IPS-18c (cell line): ENCODE results near the gene SLC6A18.
"Not testable (repeated sequence)": the region's sequence is repeated elsewhere in the genome, so short reads cannot be mapped to it uniquely, and the experiment has no call there.

Experiments
- H3K4me3 ChIP-seq: 2 replicates; pipeline ENCODE4 v1.7.0; 2013; ENCODE audit warnings: low read depth, mild to moderate bottlenecking, low read length, moderate library complexity; ENCODE audit not compliant: insufficient read depth
- H3K9me3 ChIP-seq: one replicate; pipeline ENCODE4 v1.6.1; 2013; ENCODE audit warnings: mild to moderate bottlenecking, low read length, moderate library complexity; ENCODE audit not compliant: control insufficient read depth, insufficient read depth

SLC6A18 gene

DNA sequence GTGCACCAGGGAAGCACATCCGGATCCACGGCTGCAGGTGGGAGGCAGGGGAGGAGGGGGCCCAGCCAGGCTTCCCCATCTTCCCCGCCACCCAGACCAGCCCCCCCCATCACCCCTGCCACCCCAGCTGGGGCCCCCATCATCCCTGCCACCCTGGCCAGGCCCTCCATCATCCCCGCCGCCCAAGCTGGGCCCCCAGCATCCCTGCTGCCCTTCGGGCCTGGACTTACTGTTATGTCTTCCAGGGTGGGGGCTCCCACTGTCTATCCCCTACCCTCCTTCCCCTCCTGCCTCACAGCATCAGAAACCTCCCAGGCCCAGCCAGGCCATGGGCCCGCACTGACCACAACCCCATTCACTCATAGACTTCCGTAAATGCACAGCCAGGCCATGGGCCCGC is 27.5 kb downstream of the SLC6A18 start:
- Histone ChIP-seq H3K4me3 (no peak overlapping the region), H3K9me3 (peaks cover 2% of the 10 kb centered on the region)

DNA sequence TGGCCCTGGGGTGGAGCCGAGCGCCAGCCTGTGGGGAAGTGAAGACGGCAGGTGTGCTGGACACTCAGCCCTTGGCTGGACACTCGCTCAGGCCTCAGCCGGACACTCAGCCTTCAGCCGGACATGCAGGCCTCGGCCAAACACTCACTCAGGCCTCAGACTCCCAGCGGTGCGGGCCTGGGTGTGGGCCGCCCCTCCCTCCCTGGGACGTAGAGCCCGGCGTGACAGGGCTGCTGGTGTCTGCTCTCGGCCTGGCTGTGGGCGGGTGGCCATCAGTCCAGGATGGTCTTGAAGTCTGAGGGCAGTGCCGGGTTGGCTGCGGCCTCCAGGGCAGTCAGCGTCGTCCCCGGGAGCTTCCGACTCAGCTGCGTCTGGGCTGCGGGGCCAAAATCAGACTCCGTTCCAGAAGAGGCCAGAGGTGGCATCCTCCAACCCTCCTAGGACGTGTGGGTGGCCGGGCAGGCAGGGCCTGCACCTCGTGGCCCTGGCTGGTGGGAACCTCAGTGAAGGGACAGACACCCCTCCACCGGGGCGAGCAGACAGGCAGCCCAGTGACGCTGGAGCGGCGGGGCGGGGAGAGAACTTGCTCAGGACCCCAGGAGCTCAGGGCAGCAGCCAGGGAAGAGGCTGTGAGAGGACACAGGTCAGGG is 28.4 kb downstream of the SLC6A18 start:
- H3K9me3 ChIP-seq, result peaks cover 2% of the 10 kb centered on the region
- no peak overlapping the region for H3K4me3 ChIP-seq

DNA sequence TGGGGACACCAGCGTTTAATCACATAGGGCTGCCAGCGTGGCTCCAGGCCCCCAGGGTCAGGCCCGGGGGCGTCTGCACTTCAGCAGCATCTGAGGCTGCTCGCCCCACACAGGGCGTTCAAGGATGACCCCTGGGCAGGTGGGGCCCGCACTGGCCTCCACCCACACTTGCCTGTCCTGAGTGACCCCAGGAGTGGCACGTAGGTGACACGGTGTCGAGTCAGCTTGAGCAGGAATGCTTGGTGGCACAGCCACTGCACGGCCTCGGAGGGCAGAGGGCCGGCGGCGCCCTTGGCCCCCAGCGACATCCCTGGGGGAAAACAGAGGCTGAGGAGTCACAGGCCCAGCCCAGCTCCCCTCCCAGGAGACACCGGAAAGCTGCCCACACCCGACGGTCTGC is 29.0 kb downstream of the SLC6A18 start:
- H3K4me3 ChIP-seq, result no peak overlapping the region
- peaks cover under 1% of the 10 kb centered on the region for H3K9me3 ChIP-seq

DNA sequence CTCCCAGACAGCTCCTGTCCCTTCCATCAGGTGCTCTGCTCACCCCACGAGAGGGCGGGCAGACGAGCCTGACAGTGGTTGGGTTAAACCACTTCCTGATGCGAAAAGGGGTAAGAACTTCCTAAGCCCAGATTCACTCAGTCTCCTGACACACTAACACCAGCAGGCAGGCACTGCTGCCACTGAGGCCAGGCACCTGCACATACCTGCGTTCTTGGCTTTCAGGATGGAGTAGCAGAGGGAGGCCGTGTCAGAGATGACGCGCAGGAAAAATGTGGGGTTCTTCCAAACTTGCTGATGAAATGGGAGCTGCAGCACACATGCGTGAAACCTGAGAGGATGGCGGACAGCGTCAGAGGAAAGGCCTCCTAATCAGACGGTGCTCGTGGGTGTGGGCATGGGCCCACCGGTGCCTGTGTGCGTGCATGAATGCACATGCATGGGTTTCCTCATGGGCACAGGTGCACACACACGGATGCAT is 29.9 kb downstream of the SLC6A18 start:
- H3K4me3 ChIP-seq, result no peak overlapping the region
- H3K9me3 ChIP-seq, result no peaks in the 10 kb centered on the region

DNA sequence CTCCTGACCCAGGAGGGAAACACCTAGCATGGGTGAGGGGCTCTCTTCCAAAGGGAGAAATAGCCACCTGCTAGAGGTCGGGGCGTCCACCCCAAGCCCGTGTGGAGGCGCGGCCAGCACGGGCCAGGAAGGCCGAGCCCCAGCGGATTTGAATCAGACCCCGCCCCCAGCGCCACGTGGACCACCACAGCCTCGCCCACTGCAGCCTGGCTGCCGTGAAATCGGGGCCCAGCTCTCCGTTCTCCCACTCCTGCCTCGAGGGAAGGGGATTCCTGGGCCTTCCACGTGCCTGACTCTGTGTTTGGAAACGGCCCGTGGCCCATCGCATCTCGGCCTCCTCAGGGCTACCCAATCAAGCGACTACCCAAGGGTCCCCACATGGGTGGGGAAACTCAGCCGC is 31.6 kb downstream of the SLC6A18 start:
- H3K4me3 ChIP-seq, result no peak overlapping the region
- H3K9me3 ChIP-seq, result peaks cover 4% of the 10 kb centered on the region

DNA sequence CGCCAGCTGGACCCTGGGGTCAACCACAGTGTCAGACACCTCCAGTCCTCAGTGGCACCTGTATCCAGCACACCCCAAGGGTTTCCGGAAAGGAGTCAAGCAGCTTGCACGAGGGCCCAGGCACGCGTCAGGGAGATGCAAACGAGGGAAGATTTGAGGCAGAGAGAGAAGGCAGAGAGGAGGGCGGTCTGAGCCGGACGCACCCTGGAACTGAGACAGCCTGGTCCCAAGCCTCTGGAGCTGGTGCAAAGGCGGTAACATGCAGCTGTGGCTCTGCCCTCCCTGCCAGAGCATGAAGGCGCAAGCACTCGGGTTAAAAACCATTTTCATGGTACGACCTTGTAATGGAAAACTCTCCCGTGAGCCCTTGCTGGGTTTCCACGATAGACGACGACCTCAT is 32.2 kb downstream of the SLC6A18 start:
- Histone ChIP-seq H3K9me3 (peaks cover 5% of the 10 kb centered on the region), H3K4me3 (no peak overlapping the region)

DNA sequence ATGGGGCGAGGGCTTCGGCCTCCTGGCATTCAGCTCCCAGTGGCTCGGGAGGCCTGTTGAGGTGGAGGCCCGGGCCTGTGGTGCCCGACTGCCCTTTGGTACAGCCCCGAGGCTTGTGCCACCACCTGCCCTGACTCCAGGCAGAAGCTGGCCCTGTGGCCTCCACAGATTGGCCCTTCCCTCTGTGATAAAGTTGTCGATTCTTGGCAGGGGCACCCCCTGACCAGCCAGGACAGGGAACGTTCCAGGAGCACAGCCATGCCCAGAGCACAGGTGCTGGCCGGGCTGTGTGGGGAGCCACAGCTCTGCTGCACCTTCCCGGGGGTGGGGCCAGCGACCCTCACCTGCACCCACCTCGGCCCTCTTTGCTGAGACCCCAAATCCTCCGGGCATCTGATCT is 32.7 kb downstream of the SLC6A18 start:
- H3K4me3 ChIP-seq, result no peak overlapping the region
- H3K9me3 ChIP-seq, result peaks cover 6% of the 10 kb centered on the region

DNA sequence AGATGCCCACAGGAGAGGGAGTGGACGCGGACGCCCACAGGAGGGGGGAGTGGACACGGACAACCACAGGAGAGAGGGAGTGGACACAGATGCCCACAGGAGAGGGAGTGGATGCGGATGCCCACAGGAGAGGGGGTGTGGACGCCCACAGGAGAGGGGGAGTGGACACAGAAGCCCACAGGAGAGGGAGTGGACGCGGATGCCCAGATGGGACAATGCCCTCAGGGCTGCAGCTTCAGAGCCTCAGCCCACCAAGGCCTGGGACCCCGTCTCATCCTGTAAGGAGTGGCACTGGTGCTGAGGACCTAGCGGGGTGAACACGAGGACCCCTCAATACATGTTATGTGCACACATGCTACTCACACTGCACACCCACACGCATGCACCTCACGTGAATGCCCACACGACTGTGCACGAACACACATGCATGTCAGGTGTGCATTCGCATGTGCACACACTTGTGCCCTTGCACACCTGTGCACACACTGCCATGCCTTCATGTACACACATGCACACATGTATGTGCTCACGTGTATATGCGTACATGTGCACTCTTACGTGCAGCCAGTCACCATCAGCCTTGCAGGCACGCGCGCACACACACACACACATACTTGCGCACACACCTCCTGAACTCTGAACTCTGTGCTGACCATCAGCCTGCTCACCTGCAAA is 34.8 kb downstream of the SLC6A18 start:
- Histone ChIP-seq H3K9me3 (peaks cover 17% of the 10 kb centered on the region), H3K4me3 (no peak overlapping the region)

DNA sequence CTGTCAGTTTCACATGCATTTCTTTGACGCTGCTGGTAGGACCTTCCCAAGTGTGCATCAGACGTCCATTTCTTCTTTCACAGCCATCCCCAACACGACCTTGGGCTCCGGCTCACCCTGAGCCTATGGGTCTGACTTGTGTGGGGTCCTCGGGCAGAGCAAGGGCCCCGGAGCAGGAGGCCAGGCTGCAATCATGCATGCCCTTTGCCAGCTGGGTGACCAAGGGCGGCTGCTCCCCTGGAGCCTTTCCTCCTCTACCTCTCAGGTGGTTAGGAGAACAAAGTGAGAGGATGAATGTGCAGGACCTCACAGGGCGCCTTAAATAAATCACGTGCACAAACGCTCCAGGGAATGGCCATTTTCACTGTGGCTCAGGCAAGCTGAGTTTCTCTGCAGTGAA is 36.5 kb downstream of the SLC6A18 start:
- peaks cover 17% of the 10 kb centered on the region for H3K9me3 ChIP-seq
- H3K4me3 ChIP-seq, result no peak overlapping the region

DNA sequence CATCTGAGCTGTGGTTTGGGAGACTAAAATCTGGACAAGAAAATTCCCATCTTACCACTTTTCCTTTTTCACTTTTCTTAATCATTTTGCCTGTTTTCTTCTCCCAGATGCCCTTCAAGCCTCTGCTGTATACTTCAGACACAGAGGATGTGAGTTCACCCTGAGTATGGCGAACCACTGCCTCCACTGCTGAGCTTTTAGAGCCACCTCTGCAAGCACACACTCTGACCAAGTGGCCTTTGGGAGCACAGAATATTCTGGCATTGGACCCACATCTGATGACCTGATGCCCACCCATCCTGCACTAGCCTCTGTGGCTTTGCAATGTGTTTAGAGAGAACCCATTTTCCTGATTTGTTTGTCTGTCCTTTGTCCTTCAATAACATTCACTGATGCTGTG is 37.2 kb downstream of the SLC6A18 start:
- Histone ChIP-seq H3K9me3 (peaks cover 17% of the 10 kb centered on the region), H3K4me3 (no peak overlapping the region)

DNA sequence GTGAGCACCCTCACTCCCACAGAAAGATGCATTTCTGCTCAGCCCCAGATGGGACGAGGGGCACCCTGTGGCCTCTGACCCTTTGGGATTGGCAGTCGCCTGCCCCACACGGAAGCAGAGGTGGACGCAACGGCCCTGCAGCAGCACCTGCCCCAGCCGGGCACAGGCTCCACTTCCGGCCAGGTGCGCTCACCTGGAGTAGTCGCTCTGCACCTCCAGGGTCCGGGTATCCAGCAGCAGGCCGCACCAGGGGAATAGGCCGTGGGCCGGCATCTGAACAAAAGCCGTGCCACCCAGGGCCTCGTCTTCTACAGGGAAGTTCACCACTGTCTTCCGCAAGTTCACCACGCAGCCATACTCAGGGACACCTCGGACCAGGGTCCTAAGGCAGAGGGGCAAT is 39.0 kb downstream of the SLC6A18 start:
- Histone ChIP-seq H3K4me3 (no peak overlapping the region), H3K9me3 (peaks cover 17% of the 10 kb centered on the region)

DNA sequence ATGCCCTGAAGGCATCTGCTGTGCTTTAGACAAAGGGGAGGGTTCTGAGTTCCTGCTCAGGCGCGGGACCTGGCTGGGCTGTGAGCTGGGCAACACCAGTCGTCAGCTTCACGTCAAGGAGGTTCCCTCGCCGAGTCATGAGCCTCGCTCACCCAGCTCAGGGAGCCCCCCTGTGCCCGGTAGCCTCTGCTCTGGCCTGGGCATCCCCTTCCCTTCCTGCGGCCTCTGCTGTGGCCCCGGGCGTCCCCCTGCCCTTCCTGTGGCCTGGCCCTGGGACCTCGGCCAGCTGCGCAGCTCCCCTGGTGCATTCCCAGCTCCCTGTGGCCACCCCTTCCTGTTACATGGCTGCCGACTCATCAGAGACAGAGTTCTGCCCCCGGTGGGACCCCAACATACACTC is 39.8 kb downstream of the SLC6A18 start:
- H3K4me3 ChIP-seq, result no peak overlapping the region

DNA sequence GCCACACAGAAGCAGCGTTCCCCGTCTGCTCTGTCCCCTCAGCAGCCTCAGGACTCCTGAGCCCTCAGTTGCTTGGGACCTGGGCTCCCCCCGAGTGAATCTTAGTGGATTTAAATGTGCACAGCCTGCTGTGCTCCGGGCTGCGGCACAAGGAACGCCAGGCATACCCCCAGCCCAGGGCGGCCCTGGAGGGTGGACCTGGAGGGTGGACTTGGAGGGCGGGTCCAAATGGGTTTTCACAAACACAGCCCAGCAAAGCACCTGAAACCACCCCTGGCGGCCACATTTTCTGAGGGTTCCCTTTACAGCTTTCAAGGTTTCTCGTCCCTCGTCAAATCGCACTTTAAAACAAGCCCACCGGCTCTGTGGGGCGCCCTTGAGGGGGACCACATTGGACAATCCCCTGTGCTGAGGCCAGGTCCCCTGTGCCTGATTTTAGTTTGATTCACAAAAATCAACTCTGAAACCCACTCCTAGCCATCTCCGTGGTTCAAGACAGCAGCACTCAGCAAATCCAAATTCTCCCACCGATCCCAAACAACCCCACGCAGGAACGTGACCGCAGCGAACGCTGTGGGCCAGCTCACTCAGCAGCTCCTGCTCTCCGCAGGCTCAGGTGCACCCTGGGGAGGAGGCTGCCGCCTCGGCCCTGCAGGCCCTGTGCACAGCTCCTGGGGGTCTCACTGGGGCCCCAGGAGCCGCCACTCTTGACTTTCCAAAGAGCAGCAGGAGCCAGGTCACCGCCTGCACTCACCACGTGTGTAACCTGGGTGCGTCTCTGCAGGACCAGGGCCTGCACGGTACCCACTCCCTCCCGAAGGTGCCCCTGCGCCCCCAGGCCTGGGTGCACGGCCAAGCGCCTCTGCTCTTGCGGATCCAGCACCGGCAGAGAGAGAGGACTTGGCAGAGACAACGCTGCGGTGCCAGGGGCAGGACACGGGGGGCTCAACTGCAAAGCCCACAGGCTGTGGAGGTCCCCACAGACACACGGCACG is 40.6 kb downstream of the SLC6A18 start:
- Histone ChIP-seq H3K9me3 (peaks cover 17% of the 10 kb centered on the region), H3K4me3 (no peak overlapping the region)

More for the DNA sequence above, 39.8 kb downstream of the SLC6A18 start:
- H3K9me3 ChIP-seq, result peaks cover 17% of the 10 kb centered on the region

DNA sequence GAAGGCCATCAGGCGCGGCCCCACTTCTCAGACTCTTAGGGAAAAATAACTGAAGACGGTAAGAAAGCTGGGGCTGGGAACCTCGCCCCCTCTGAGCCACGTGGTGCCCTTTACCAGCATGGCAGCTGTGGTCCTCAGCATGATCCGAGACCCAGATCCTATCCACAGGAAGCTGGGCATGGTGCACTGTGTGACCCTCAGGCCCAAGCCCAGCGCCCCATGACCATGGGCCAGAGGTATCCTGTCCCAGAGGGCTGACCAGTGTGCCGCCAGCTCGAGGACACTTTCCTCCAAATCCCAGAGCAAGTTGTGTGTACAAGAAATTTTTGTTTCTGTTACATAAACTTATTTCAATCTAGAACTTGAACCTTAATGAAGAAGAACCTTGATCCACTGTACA is 41.6 kb downstream of the SLC6A18 start:
- peaks cover 13% of the 10 kb centered on the region for H3K9me3 ChIP-seq
- no peak overlapping the region for H3K4me3 ChIP-seq

DNA sequence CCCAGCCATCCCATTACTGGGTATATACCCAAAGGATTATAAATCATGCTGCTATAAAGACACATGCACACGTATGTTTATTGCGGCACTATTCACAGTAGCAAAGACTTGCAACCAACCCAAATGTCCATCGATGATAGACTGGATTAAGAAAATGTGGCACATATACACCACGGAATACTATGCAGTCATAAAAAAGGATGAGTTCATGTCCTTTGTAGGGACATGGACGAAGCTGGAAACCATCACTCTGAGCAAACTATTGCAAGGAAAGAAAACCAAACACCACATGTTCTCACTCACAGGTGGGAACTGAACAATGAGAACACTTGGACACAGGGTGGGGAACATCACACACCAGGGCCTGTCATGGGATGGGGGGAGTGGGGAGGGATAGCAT is 42.3 kb downstream of the SLC6A18 start:
- peaks cover 12% of the 10 kb centered on the region for H3K9me3 ChIP-seq
- H3K4me3 ChIP-seq, result not testable (repeated sequence)

DNA sequence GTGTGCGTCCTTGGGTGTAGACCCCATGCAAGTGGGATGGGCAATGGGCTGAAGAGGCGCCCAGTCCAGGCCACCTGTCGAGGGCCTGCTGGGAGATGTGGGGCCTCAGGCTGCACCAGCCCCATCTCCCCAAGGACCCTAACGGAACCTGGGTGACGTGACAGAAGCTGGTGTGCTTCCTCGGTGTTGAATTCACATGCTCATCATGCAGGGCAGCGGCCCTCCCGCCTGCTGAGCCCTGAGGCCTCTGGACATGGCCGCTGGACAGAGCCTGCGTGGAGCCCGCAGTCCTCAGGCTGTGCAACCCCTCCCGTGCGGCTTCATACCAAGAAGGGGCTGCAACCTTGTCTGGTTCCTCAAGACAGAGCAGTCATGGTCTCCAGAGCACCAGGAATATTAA is 42.9 kb downstream of the SLC6A18 start:
- Histone ChIP-seq H3K4me3 (no peak overlapping the region), H3K9me3 (peaks cover 9% of the 10 kb centered on the region)

DNA sequence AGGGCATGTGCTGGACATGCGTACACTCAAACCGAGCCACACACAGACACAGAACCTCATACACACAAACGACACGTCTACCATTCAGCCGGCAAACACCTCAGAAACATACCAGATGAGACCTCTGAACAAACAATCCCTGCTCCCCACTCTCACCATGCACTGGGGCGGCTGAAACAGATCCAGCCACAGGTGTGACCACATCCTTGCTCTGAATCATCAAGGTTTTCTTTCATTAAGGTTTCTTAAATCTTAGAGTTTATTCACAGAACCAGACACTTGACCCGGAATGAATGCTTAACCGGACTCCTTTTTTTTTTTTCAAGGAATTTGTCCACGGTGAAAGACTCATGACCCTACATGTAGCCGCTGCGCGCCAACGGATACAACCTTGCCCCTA is 43.5 kb downstream of the SLC6A18 start:
- Histone ChIP-seq H3K4me3 (no peak overlapping the region), H3K9me3 (peaks cover 4% of the 10 kb centered on the region)

DNA sequence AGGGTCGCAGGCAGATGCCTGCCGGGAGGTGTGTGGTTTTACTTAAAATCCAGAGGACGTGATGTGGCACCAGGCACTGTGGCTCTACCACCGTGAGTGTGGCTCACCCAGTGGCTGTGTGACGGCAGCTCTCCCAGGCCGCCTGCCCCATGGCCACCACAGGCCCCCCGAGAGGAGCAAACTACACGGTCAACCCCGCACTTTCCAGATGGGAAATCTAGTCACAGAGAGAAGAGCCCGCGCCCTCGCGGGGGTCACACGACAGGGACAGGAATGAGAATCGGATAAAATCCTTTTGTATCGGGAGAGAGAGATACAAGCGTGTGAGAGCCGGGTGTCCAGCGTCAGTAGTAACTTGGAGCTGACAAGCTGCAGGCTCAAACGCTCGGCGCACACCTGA is 45.2 kb downstream of the SLC6A18 start:
- Histone ChIP-seq H3K9me3 (no peaks in the 10 kb centered on the region), H3K4me3 (no peak overlapping the region)
